ENCODE data around the gene DNAH7.

- TF ChIP-seq CTCF (IDR thresholded peaks at IDR 0.05): no peak
- TF ChIP-seq POLR2A (IDR thresholded peaks at IDR 0.05): no peak
These were observed 248.3 kb downstream of the DNAH7 start for GRCh38 chr2:195820373-195820772.
